Erythroblast (primary cell): Measurements from ENCODE around the gene PTPRT.

Experiments used
- GATA1 ChIP-seq: IDR thresholded peaks from 2 replicates; pipeline ENCODE4 v1.6.1; 2011; ENCODE audit warnings: low read depth, mild to moderate bottlenecking, control low read depth, low read length, moderate library complexity
- POLR2A ChIP-seq: IDR thresholded peaks from 2 replicates; pipeline ENCODE4 v1.6.1; 2011; ENCODE audit warnings: mild to moderate bottlenecking, low read length

GRCh38 chr20:42740226-42740870 lies 449.4 kb downstream of the PTPRT start:
- TF ChIP-seq POLR2A (no peak), GATA1 (no peak)
